Neural cell (in vitro differentiated cells): ENCODE data around the gene PAQR5. TPM values are rescaled to one million over a fixed set of nuclear protein-coding genes. Genes with fewer than 3 reads are reported as not detected.

Source experiments
- H2AFZ ChIP-seq: fragments of 200-600, 300-800 bp; sonication (generic), shearing (Covaris generic); 2 replicates; pipeline ENCODE4 v1.6.0; 2014; ENCODE audit warnings: low read depth, mild to moderate bottlenecking, antibody characterized with exemption, low read length, moderate library complexity
- H3F3A ChIP-seq: fragments of 200-600 bp; shearing (Covaris generic); 2 replicates; pipeline ENCODE4 v1.6.1; 2016; ENCODE audit warnings: mild to moderate bottlenecking, moderate library complexity, mixed read lengths, antibody characterized with exemption, low read length; ENCODE audit not compliant: insufficient read depth, poor library complexity, severe bottlenecking
- H3K27ac ChIP-seq: fragments of 200-600, 300-800 bp; sonication (generic), shearing (Covaris generic); 2 replicates; pipeline ENCODE4 v1.5.1; 2014; ENCODE audit warnings: mild to moderate bottlenecking, low read length, moderate library complexity
- H3K27me3 ChIP-seq: fragments of 300-800, 200-600 bp; sonication (generic), shearing (Covaris generic); 2 replicates; pipeline ENCODE4 v1.6.0; 2014; ENCODE audit warnings: mild to moderate bottlenecking, low read depth, low read length, moderate library complexity; ENCODE audit not compliant: insufficient read depth
- H3K36me3 ChIP-seq: fragments of 300-800, 200-600 bp; sonication (generic), shearing (Covaris generic); 2 replicates; pipeline ENCODE4 v1.5.1; 2014; ENCODE audit warnings: mild to moderate bottlenecking, antibody characterized with exemption, low read length, moderate library complexity; ENCODE audit not compliant: insufficient read depth
- H3K4me2 ChIP-seq: fragments of 300-800, 200-600 bp; sonication (generic), shearing (Covaris generic); 2 replicates; pipeline ENCODE4 v1.6.0; 2014; ENCODE audit warnings: mild to moderate bottlenecking, low read length
- H3K4me3 ChIP-seq: fragments of 300-800, 200-600 bp; sonication (generic), shearing (Covaris generic); 2 replicates; pipeline ENCODE4 v1.5.1; 2014; ENCODE audit warnings: mild to moderate bottlenecking, low read length, moderate library complexity
- H3K79me2 ChIP-seq: fragments of 200-600 bp; shearing (Covaris generic); replicated peaks from 2 replicates; pipeline ENCODE4 v1.6.0; 2014; ENCODE audit warnings: mild to moderate bottlenecking, low read length, moderate library complexity; ENCODE audit not compliant: insufficient read depth
- H3K9ac ChIP-seq: fragments of 300-800, 200-600 bp; sonication (generic), shearing (Covaris generic); 2 replicates; pipeline ENCODE4 v1.6.1; 2016; ENCODE audit warnings: mild to moderate bottlenecking, low read length, mixed read lengths
- H3K9me2 ChIP-seq: fragments of 200-600 bp; shearing (Covaris generic); 2 replicates; pipeline ENCODE4 v1.6.1; 2016; ENCODE audit warnings: mild to moderate bottlenecking, low read length, mixed read lengths; ENCODE audit not compliant: insufficient read depth
- H3K9me3 ChIP-seq: fragments of 200-600, 300-800 bp; sonication (generic), shearing (Covaris generic); 2 replicates; pipeline ENCODE4 v1.6.1; 2016; ENCODE audit warnings: mild to moderate bottlenecking, mixed run types, low read length, moderate library complexity, mixed read lengths
- H4K20me1 ChIP-seq: fragments of 200-600 bp; shearing (Covaris generic); 2 replicates; pipeline ENCODE4 v1.6.1; 2016; ENCODE audit warnings: mild to moderate bottlenecking, mixed run types; ENCODE audit not compliant: insufficient read depth
- CTCF ChIP-seq: fragments of 450-650 bp; IDR thresholded peaks from 2 replicates; pipeline ENCODE4 v1.5.1; 2014; ENCODE audit warnings: antibody characterized with exemption, mild to moderate bottlenecking, moderate library complexity; ENCODE audit not compliant: poor library complexity, severe bottlenecking
- EP300 ChIP-seq: fragments of 450-650 bp; conservative IDR thresholded peaks from 2 replicates; pipeline ENCODE4 v1.6.1; 2014; ENCODE audit warnings: antibody characterized with exemption, mild to moderate bottlenecking, moderate library complexity; ENCODE audit not compliant: poor library complexity, severe bottlenecking
- EZH2 ChIP-seq: fragments of 200-600, 300-800 bp; shearing (Covaris generic), sonication (generic); IDR thresholded peaks from 2 replicates; pipeline ENCODE4 v1.6.1; 2014; ENCODE audit warnings: antibody characterized with exemption, low read length, borderline replicate concordance, mild to moderate bottlenecking; ENCODE audit not compliant: insufficient read depth, poor library complexity, severe bottlenecking
- MXI1 ChIP-seq: fragments of 450-650 bp; conservative IDR thresholded peaks from 2 replicates; pipeline ENCODE4 v1.6.1; 2014; ENCODE audit warnings: antibody characterized with exemption, mild to moderate bottlenecking; ENCODE audit not compliant: poor library complexity, severe bottlenecking
- POLR2AphosphoS5 ChIP-seq: IDR thresholded peaks from 2 replicates; pipeline ENCODE4 v1.6.1; 2012
- RAD21 ChIP-seq: fragments of 450-650 bp; conservative IDR thresholded peaks from 2 replicates; pipeline ENCODE4 v1.6.1; 2014; ENCODE audit warnings: antibody characterized with exemption, mild to moderate bottlenecking, moderate library complexity
- REST ChIP-seq: IDR thresholded peaks from 2 replicates; pipeline ENCODE4 v1.6.1; 2012; ENCODE audit warnings: borderline replicate concordance
- SMC3 ChIP-seq: fragments of 450-650 bp; conservative IDR thresholded peaks from 2 replicates; pipeline ENCODE4 v1.6.1; 2014; ENCODE audit warnings: antibody characterized with exemption, mild to moderate bottlenecking, moderate library complexity; ENCODE audit not compliant: poor library complexity
- TAF1 ChIP-seq: IDR thresholded peaks from 2 replicates; pipeline ENCODE4 v1.6.1; 2012; ENCODE audit warnings: low read depth
- polyA plus RNA-seq: library from polyadenylated mRNA; depleted of rRNA; stranded (reverse); fragments of >200 nt; gene quantifications from 2 replicates; pipeline ENCODE4 v1.2.3, GENCODE V29; 2014

PAQR5 gene
- polyA plus RNA-seq, 1 donor from 2014 or later: not detected

GRCh38 chr15:69328739-69329138 lies 30.0 kb downstream of the PAQR5 start:
- H2AFZ ChIP-seq: no peak overlapping the region
- no peaks in the 10 kb centered on the region for H3K27me3 ChIP-seq
- H3K79me2 ChIP-seq: no peaks in the 10 kb centered on the region
- H3K9me2 ChIP-seq: no peaks in the 10 kb centered on the region
- H3K27ac ChIP-seq: no peak overlapping the region
- no peak for TF ChIP-seq EP300
- no peak for TF ChIP-seq TAF1
- no peak for TF ChIP-seq RAD21
- TF ChIP-seq CTCF: no peak
- TF ChIP-seq EZH2: no peak
- TF ChIP-seq REST: no peak
- no peak for TF ChIP-seq SMC3
- TF ChIP-seq POLR2AphosphoS5: no peak
- no peak for TF ChIP-seq MXI1
- H4K20me1 ChIP-seq: no peaks in the 10 kb centered on the region
- H3K9me3 ChIP-seq: no peaks in the 10 kb centered on the region
- H3K4me3 ChIP-seq: no peak overlapping the region
- H3K36me3 ChIP-seq: no peaks in the 10 kb centered on the region
- no peaks in the 10 kb centered on the region for H3F3A ChIP-seq
- no peak overlapping the region for H3K4me2 ChIP-seq
- no peak overlapping the region for H3K9ac ChIP-seq

GRCh38 chr15:69337138-69337537 lies 38.4 kb downstream of the PAQR5 start:
- H3K4me2 ChIP-seq: no peak overlapping the region
- no peak overlapping the region for H2AFZ ChIP-seq
- H3K9me2 ChIP-seq: no peaks in the 10 kb centered on the region
- no peaks in the 10 kb centered on the region for H3K9me3 ChIP-seq
- TF ChIP-seq EZH2 (no peak), CTCF (no peak), EP300 (no peak), SMC3 (no peak), POLR2AphosphoS5 (no peak)
- H3K9ac ChIP-seq: no peak overlapping the region
- no peaks in the 10 kb centered on the region for H3K27me3 ChIP-seq
- H4K20me1 ChIP-seq: no peaks in the 10 kb centered on the region
- H3K36me3 ChIP-seq: no peaks in the 10 kb centered on the region
- H3K79me2 ChIP-seq: no peaks in the 10 kb centered on the region
- H3F3A ChIP-seq: no peaks in the 10 kb centered on the region
- H3K27ac ChIP-seq: no peak overlapping the region
- H3K4me3 ChIP-seq: no peak overlapping the region
